ENCODE measurements around the gene C5.

GRCh38 chr9:120902569-120903535 lies 147.2 kb downstream of the C5 start:
- TF ChIP-seq CTCF (IDR thresholded peaks at IDR 0.05) (no peak), EZH2phosphoT487 (IDR thresholded peaks at IDR 0.05) (no peak), EZH2 (IDR thresholded peaks at IDR 0.05) (no peak)
